Stimulated activated CD4-positive, alpha-beta T cell treated with anti-CD3 and anti-CD28 coated beads, Interleukin-4, amount 100 ng/mL, for 1 hour (primary cell): ENCODE measurements around the gene H1-8.

Experiments
- DNase-seq: peaks from one replicate; pipeline ENCODE4 v3.0.0-alpha.2; 2020

H1-8 gene

DNA sequence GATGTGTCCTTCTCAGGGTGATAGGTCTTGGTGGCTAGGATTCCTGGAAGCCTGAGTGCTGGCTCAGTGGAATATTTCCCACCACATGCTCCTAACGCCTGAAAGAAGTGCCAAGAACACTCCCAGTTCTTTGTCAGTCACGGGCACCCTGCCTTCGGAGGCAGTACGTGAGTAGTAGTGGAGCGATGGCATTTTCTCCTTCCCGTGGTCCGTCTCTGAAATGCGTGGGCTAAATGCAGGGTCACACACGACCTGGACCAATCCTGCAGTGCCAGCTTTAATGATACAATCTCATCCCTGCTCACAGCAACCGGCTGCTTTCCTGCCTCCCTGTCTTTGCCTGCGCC lies 14.5 kb downstream of the H1-8 start:
- DNase-seq, result no peak

DNA sequence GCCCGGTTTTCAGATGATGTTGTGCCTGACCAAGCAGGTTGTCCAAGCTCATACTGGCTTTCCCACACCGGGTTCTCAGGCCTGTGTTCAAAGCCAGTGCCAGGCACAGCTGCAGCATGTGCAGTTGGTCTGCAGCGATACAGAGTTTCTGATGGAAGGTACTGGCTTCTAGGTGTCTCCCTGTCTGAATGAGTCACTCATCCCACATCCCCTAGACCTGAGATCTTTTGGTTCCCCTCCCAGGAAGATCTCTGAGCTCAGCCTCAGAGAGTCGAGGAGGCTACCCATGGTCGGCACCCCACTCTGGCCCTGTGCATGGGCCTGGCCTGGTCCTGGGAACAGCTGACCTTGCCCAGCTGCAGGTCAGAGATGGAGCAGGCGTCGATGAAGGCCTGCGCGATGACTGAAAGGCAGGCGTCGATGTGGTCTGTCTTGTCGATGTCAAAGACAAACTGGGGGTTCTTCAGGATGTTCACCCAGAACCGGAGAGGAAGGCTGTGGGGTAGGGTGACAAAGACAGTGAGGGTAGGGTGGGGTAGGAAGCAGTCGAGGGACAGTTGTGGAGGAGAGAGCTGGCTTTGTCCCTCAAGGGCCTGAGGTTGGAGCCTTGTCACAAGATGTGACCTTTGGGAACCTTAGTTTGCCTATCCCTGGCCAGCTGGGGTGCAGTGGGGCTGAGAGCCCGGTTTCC lies 15.3 kb downstream of the H1-8 start:
- no peak for DNase-seq

DNA sequence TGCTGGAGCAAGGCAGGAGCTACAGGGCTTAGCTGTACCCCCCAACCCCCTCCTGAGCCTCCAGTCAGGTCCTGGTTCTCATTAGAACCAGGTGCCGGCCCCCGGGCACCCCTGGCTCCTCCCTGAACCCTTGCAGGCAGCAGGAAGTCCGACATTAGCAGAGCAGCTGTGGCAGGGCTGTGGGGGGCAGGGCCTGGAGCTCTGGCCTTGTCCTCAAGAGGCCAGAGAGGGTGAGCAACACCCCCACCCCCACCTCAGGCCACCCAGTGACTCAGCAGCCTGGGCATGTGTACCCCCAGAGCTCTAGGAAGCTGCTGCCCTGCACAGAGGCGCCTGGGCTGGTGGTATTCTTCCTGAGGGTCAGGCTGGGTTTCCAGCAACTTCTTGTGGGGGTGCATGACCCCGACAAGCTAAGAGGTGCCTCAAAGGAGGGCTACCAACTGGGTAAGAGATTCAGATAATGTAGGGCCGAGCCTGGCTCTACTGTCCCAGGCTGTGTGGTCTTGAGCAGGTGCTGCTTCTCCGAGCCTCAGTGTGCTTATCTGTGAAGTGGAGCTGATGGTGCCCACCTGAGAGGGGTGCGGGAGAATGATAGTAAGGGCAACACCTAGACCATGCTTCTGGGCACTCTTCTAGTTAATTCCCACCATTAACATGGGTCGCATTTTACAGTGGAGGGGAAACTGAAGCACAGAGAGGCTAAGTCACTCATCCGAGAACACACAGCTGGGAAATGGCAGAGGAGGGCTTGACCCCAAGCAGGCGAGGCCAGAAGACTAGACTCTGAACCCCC lies 16.0 kb downstream of the H1-8 start:
- DNase-seq, result no peak

DNA sequence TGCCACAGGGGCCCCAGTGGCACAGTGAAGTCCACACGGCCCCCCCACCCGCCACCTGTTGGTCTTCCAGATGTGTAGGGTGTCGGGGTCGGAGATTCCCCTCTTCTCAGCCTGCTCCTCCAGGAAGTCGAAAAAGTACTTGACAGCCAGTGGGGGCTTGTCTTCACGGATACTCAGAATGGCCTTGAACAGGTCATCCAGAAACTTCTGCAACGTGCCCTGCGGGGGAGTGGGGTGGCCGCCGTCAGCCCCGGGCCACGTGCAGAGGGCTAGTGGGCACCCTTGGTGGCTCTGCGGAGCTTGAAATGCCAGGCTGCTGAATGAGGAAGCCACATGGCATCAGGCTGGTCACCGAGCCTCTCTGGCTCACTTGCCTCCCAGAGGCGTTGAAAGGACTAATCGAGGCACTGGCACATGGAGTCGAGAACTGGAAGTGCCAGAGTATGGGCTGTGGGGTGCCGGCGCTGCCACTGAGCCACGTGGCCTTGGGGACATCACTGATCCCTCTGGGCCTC lies 16.6 kb downstream of the H1-8 start:
- no peak for DNase-seq

DNA sequence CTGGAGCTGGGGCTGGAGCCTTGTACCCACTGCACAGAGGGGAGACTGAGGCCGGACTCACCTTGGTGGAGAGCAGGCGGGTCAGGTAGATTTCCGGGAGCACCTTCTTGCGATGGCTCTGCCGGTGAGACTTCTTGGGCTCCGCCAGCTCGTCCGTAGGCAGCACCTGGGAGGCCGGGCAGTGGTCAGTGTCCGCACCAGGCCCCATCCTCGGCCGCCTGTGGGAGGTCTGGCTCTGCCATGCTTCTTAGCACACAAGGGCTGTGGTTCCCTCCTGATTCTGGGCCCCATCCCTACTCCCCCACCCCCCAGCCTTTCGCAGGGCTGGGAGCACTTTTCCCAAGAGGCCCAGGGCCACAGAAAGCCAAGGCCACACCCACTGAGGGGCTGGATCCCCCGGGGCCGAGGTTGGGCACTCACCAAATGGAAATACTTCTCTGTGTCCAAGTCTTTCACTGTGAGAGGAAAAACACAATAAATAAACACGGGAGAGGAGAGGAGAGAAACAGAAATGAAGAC lies 17.4 kb downstream of the H1-8 start:
- no peak for DNase-seq

DNA sequence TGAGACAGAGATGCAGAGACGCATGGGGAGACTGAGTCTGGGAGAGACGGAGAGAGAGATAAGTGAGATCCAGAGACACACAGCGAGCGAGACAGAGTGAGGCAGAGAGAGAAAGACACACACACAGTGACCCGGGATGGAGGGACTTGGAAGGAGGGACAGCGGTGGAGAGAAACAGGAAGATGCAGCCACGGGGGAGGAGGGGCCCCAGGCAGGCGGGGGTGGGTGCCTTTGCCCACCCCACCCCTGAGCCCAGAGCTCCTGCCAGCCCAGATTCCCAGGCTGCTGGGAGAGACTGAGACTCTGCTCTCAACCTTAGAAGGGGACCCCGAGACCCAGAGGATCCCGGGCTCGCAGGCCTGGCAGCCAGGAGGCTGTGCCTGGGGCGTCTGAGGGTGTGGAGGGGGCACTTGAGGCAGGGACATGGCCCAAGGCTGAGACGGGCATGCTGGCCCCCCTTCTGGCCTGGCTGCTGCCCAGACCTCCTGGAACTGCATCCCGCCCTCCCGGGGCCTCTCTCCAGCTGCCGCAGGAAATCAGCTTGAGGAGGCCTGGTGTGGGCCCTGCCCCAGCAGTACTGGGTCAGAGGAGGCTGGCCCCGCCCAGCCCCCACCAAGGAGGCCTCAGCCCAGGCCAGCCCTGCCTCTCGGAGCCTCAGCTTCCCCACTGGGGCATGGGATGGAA lies 18.1 kb downstream of the H1-8 start:
- no peak for DNase-seq

DNA sequence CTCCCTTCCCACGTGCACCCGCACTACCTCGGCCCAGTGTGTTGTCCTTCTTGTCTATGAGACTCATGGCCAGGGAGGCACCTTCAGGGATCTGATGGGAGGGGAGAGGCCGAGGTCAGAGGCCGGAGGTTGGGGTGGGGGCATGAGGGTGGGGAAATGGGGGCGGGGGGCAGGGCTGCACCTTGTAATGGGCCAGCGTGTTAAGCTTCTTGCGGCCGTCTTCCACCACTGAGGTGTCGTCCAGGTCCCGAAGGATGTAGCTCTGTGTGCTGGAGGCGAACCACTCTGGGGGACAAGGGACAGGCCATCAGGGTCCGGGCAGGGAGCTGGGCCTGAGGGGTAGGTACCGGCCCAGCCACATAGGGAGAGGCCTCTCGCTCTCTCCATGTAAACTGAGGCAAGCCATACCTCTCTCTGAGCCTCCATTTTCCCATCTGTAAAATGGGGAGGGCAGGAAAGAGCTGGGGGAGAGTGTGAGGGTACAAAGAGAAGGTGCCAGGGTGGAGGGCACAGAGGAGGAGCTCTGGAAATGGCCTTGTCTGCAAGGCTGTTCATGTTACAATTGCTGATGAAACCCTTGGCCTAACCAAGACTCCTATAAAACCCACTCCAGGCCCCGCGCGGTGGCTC lies 18.8 kb downstream of the H1-8 start:
- no peak for DNase-seq

DNA sequence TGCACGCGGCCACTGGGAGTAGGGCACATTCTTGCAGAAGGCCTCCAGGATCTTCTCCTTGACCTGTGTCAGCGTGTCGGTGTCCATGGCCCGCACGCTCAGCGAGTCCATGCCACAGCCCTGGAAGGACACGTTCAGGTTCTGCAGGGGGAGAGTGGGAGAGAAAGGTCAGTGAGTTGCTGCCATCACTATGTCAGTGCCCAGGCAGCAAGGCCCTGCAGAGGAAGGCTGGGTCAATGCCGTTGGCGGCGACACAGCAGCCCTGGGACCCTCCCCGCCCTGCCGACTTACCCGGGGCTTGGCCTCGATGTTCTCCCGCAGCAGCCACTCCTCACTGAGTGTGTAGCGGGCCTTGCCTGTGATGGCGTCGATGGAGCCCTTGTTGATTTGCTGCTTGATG lies 19.8 kb downstream of the H1-8 start:
- DNase-seq, result no peak

DNA sequence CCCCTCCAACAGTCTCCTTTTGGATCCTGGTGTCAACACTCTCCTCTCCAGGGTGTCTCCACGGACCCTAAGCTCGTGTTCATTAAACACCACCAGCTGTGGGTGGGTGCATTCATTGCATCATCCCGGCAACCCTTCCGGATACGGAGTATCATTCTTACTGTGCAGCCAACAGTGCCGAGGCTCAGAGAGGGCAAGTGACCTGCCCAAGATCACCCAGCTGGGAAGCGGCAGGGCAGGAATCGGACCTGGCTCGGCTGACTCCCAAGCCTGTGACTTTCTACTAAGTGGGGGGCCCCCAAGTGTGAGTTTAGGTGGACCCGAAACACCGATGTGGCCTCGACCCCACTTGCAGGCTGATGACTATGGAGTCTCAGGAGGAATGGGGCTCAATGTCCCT lies 20.4 kb downstream of the H1-8 start:
- no peak for DNase-seq

DNA sequence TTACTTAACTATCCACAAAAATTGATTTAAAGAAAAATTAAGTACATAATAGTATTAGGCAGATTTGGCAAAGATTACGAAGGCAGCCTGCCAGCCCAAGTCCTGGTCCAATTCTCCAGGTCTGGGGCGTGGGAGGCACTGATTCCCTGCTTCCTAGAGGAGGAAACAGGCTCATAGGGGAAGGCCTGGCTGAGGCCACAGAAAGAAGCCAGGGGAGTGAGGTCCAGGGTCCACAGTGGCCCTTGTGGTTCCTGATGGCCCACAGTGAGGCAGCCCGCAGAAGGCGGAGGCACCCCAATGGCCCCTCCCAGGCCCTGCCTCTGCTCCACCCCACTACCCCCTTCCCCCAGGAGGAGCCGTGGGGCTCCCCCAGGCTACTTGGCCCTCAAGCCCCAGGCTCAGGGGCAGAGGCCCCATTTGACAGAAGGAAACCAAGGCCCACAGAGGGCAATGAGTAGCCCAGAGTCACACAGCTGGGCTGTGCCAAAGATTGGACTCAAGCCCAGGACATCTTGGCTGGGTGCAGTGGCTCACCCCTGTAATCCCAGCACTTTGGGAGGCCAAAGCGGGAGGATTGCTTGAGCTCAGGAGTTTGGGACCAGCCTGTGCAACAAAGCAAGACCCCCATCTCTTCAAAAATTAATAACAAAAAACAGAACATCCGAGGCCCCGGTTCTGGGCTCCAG lies 21.0 kb downstream of the H1-8 start:
- no peak for DNase-seq

DNA sequence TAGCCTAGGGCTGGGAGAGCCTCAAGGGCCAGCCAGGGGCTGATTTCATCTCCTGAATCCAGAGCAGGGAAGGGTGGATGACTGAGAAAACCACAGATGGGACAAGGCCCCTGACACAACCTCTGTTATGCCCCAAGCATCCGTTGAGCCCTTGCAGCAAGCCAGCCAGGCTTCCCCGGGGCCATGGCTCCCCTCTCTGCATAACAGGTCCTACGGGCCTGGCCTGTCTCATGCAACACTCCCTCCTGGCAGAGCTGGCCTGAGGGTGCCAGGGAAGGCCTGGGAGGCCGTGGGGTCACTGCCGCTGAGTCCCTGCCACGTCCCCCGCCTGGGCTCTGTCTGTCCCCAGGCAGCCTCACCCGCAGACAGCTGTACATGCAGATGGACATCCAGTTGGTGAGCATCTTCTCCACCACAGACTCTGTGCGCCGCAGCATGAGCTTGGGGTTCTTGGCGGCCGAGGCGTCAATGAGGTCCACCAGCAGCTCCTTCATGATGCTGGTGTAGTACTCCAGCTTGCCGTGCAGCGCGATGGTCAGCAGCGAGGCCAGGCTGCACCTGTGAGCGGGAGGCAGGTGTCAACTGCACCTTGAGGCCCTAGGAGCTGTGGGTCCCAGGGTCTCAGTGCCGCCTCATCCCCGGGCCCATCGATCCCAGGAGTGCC lies 22.1 kb downstream of the H1-8 start:
- DNase-seq, result no peak

DNA sequence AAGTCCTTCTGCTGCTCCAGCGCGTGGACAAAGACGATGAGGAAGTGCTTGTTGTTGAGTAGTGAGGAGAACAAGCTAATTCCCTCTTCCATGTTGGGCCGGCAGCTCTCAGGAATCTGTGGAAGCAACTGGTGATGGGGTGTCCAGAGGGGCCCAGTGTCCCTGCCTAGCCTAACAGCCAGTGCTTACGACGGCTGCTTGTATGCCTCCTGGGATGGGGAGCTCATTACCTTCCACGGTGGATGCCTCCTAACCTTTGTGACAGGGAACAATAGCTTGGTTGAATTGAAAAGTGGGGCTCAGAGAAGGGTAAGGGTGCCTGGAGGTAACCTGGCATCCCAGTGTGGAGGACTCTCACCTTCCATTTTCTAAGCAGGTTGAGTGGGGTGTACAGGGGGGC lies 22.9 kb downstream of the H1-8 start:
- no peak for DNase-seq

DNA sequence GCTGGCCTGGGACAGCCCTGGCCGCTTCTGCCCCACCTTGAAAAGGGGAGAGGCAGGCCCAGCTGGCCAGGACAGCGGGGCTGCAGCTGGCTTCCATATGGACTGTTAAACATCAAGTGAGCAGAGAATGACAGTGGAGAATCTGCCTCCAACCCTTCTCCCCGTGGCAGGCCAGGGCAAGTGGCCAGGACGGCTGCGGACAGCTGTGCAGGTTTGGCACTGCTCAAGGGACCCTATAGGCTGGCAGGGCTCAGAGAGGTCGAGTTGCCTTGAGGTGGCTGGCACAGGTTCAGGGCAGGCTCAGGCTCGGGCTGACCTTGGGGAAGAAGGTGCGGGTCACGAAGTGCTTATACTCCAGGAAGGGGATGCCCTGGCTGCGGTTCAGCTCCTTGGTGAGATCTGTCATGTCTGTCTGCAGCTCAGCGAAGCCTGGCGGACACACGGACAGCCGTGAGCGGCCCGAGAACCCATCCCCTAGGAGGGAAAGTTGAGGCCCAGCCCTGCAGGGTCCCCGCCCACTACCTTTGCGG lies 24.3 kb downstream of the H1-8 start:
- no peak for DNase-seq

DNA sequence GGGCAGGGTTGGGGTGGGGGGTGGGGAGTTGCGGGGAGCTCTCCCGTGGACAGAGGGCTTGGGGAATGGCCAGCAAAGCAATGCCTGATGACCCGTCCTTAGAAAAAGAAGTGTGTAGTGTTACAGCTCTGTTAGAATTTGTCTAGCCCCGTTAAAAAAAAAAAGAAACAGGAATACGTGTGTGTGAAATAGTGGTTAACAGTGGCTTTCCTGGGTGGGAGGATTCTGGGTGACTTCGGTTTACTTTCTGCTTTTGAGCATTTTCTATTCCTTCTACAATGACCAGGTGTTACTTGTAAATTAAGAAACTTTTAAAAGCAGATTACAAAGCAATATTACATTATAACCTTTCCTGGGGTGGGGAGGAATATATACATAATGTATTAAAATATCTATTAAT lies 25.0 kb downstream of the H1-8 start:
- no peak for DNase-seq

DNA sequence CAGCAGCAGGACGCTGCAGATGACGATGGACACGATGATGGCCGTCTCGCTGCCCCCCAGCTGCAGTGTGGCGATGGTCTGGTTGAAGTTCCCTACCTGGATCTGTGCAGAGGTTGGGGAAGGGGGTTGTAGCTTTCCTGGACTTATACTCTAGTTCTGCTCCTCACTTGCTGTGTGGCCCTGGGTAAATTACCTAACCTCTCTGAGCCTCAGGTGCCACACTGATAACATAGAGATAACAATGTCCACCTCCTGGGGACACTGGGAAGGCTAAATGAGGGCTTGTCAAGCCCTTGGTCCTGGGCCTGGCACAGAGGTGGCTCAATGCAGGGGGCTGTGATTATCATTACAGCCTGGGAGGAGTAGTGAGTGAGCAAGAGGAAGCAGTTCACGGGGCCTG lies 26.9 kb downstream of the H1-8 start:
- no peak for DNase-seq

DNA sequence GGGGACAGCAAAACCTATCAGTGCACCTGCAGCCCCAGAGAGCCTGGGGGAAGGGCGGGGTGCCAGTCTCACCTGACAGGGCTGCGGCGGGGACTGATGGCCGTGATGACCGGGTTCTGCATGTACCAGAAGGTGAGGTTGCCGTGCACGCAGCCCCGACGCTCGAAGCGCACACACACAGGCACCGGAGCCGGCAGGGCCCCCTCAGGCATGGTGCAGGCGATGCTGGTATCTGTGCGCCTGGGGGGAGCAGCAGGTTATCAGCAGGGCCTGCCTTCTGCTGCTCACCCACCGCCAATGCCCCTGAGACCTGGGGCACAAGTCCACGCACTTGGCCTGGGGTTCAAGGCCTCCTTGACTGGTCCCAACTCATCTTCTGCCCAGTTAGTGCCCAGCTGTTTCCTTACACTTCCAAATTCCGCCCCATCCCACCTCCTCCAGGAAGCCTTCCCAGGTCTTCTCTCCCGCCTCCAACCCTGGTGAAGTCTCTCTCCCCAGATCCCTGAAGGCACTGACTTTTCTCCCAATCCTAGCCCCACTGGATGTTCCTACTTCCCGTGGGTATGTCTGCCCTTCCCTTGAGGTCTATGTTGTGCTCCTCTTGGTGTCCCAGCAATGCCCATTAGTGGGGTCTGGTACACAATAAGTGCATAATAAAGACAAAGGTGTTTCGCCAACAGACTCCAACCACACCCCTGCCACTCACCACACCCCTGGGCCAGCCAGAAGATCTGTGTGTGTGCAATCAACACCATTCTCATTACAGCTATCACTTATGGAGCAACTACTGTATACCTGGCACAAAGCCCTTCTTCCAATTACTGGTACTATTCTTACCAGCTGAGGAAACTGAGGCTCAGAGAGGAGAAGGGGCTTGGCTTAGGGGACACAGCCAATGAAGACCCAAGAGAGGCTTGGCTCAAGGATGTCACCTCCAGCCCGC lies 28.9 kb downstream of the H1-8 start:
- no peak for DNase-seq

DNA sequence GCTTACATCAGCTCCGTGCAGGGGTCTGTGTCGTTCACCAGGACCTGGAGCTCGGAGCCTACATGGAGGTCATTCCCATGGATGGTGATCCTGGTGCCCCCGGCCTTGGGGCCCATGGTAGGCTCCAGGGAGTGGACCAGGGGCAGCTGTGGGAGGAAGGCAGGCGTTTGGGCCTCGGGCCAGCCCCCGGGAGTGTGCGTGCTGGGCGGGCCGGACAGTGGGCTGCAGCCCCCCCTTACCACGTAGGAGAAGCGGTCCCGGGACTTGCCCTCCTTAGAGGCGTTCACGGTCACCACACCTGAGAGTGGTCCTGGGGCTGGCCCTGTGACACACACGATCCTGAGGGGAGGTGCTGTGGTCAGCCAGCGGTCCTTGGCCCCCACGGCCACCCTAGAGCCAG lies 29.6 kb downstream of the H1-8 start:
- DNase-seq, result no peak

DNA sequence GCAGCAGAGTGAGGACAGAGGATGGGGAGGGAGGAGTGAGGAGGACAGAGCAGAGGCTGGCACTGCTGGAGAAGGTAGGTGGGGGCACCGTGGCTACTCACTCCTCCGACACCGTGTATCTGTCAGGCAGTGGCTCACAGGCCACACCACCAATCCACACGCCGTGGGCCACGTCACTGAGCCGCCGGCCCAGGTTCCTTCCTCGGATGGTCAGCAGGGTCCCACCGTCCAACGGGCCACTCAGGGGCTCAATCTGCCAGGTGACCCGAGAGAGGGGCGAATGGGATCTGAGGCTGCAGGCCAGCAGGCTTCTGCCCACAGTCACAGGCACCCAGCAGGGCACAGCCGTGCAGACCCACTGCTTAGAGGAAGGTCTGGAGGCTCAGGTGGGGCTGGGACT lies 30.5 kb downstream of the H1-8 start:
- DNase-seq, result no peak

DNA sequence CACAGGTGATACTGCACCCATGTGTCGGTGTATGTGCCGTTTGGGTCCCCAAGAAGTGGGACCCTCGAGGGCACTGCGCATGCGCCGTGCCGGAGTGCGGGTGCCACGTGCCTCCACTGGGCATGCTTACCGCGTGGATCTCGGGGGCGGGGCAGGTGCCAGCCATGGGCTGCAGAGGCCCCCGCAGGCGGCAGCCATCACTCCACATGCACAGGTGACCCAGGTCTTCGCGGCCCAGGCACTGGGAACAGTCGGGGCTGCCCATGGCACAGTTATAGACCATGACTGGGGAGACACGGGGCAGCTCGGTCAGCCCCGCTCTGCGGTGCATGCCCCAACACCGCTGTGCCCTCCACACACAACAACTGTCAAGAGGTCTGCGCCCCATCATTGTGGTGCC lies 31.2 kb downstream of the H1-8 start:
- no peak for DNase-seq

DNA sequence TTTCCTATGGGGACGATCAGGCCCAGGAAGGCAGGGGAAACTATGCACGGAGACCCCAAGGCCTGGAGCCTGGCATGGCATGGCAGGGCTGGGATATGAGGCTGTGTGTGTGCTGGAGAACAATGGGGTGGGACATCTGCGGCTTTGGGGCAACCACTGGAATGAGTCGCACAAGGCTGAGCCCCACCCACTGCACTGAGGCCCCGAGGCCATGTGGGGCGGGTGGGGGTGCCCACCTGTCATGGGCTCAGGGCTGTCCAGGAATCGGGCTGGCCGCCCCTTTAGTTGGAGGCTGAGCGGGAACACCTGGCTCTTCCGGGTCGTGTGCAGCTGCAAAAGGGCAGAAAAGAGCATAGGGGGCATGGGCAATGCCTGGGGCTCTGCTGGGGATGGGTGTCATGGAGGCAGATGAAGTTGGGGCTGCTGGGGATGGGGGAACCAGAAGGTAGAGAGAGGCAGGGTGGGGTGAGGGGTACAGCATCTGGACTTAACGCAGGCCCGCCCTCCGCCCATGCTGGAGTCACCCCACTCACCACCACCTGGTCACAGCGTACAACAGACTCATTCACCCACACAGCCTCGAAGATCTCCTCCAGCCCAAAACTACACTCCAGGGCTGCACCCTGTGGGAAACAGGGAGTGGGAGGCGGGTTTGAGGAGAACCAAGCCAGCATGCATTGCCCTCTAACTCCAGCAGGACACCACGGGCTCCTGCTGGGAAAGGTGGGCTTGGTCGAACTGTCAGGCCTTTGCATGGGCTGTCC lies 32.4 kb downstream of the H1-8 start:
- no peak for DNase-seq
